ENCODE results near the gene PTK6.
A peak's percentile ranks its signal among the peaks of the same experiment; 100 is the strongest.

Gene PTK6

DNA sequence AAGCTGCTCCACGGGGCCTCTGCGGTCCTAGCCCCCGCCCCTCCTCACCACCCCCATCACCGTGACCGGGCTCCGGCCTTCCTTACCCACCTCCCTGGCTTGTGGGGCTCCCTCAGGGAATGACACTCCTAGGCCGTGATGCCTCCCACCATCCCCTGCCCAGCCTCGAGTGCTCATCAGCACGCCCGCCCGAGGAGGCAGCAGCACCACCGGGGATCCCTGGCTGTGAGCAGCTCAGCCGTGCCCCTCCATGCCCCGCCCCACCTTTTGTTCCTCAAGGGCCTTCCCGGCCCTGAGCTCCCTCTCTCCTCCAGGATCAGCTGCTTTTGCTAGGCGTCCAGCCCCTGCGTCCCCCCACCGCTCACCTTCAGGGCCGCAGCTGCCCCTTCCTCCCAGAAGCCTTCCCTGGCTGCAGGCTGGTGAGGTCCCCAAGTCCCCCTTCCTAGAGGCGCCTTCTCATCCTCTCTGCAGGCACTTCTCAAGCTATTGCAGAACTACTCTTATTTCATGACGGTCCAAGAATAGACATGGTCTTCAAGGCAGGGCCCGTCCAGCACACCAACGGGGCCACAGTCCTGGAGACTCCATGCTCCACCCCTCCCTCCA is 19.8 kb upstream of the PTK6 start:
- no peak for DNase-seq

DNA sequence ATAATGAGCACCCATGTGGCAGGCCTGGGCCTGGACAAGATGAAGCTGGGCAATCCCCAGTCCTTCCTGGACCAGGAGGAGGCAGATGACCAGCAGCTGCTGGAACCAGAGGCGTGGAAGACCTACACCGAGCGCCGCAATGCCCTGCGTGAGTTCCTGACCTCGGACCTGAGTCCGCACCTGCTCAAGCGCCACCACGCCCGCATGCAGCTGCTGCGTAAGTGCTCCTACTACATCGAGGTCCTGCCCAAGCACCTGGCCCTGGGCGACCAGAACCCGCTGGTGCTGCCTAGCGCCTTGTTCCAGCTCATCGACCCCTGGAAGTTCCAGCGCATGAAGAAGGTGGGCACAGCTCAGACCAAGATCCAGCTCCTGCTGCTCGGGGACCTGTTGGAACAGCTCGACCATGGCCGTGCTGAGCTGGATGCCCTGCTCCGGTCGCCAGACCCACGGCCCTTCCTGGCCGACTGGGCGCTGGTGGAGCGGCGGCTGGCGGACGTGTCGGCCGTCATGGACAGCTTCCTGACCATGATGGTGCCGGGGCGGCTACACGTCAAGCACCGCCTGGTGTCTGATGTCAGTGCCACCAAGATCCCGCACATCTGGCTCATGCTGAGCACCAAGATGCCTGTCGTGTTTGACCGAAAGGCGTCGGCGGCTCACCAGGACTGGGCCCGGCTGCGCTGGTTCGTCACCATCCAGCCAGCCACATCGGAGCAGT is 18.6 kb upstream of the PTK6 start:
- no peak for DNase-seq

DNA sequence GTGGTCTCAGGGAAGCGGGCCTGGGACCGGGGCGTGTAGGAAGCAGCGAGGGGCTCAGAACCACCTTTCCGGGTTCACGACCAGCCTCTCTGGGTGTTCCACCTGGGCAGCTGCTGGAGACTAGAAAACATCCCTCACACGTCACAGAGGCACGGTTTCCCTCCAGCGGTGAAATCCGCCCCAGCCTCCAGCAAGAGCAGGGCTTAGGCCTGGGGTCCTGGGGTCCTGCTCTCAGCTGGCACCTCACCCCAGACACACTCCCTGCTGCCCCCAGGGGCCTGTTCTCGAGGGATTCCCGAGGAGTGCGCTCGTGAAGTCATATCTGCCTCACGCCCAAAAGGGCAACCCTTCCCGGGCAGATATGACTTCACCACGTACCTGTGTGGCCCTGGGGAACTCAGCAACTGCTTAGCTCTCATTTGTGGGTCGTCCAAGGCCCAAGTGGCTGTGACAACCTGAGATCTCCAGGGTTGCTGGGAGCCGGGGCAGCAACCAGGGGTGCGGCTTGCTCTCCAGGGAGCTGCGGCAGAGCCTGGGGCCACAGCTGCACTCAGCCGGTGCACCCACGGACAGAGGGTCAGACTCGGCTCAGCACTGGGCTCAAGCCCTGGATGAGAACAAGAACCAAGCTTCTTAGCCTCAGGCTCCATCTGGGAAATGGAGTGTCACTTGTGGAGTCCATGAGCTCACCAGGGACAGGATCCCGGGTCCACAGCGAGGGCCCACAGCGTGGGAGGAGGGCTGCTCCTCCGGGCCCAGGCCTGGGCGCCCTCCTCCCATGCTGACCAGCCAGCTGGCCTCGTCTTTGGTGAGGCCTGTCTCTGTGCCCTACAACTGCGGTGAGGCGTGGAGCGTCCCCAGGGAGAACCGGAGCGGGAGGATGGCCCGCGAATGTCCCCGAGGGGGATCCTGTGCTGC is 17.4 kb upstream of the PTK6 start:
- no peak for DNase-seq

DNA sequence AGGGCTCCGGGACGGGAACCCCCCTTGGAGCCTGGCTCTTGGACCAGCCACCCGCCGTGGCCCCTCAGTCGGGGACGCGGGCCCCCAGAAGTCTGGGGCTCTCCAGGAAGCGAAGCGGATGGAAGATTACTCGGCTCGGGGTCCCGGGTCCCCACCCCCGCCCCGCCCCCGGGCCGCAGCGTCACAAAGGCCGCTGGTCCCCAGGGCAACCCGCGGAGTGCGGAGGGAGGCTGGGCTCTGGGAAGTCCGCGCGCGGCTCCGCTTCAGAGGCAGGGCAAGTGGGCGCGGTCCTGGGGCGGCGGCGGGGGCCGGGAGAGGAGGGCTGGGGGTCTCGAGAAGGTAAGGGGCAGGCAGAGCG is 16.7 kb upstream of the PTK6 start, which contains the start of gene FNDC11:
FNDC11 (plus strand) TSS at position 227 of the 358 bp plus-strand sequence. CDS start 1,505 bp downstream, outside the sequence.
- DNase-seq, result no peak

DNA sequence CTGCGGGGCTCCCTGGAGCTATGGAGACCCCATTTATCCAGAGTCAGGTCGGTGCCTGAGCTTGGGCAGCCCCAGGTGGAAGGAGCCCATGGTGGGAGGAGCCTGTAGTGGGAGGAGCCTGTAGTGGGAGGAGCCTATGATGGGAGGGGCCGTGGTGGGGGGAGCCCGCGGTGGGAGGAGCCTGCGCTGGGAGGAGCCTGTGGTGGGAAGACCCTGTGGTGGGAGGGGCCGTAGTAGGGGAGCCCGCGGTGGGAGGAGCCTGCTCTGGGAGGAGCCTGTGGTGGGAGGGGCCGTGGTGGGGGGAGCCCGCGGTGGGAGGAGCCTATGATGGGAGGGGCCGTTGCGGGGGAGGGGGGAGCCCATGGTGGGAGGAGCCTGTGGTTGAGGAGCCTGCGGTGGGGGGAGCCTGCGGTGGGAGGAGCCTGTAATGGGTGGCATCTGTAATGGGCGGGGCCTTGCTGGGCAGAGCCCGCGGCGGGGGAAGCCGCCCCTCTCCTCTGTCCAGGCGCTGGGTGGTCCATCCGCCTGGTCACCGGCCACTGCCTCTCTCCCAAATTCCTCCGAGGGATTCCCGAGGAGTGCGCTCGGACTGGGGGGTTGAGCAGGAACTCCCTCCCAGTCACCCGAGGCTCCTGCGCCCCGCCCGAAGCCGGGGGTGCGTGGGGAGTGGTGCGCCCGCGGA is 16.2 kb upstream of the PTK6 start:
- DNase-seq, result peak; percentile 15

DNA sequence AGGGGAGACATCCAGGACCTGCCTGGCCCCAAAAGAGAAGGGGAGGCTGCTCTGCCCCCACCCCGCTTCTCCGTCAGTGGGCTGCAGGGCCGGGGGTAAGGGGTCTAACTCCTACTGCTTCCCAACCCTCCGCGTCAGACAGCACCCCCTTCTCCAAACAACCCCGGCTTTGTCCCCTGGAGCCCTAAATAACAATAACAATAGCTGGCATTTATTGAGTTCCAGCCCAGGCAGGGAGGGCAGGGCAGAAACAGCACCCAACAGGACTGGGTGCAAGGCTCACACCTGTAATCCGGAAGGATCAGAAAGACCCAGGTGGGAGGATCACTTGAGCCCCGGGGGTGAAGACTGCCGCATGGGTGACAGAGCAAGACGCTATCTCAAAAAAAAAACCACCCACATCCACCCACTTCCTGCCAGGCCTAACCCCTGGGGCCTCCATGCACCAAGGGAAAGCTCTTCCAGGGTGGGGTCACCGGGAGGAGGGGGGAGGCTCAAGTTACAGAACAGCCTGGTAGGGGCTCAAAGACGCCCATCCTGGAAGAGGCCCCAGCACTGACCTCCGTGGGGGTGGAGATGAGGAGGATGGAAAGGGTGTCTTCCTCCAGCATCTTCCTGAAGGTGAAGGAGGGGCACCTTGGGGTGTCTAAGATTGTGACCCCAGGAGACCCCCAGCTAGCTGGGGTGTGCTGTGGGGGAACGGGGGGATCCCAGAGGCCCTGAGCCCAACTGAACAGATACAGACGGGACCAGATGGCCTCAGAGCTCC is 15.5 kb upstream of the PTK6 start:
- no peak for DNase-seq

DNA sequence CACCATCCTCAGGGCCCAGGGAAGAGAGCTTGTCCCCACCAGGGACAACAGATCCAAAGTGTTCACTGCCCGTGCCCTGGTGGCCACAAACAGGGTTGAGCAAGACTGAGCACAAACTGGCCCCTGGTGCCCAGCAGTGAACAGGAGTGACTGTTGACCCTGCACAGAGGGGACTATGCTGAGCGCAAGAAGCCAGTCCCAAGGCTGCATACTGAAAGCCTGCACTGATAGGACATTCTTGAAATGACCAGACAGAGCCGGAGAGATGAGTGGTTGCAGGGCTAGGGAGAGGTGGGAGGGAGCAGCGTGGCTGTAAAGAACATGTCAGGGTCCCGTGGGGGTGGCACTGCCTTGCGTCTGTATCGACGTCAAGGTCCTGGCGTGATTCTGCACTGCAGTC is 13.9 kb upstream of the PTK6 start:
- no peak for DNase-seq

DNA sequence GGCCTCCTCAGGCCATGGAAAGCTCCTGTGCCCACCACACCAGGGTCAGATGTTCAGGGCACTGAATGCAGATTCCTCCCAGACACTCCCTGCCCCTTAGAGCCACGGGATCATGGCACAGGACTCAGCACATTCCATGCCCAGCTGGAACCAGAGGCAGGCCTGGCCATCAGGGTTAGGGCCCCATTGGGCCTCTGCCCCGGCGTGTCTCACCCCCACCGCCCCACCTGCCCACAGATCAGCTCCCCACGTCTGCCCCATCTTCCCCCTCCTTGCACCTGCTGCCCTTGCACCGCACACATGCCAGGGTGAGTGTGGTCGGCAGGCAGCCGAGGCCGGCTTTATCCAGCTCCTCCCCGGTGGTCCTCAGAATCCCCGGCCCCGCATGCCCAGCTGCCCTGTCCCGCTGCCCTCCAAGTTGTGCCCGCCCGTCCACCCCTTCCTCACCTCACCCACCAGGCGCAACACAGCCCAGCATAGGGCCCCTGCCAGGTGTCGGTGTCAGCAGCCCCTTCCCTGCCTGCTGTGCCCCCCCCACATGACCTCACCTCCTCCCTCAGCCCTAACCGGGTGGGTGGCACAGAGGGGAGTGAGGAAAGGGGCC is 12.6 kb upstream of the PTK6 start:
- DNase-seq, result no peak

DNA sequence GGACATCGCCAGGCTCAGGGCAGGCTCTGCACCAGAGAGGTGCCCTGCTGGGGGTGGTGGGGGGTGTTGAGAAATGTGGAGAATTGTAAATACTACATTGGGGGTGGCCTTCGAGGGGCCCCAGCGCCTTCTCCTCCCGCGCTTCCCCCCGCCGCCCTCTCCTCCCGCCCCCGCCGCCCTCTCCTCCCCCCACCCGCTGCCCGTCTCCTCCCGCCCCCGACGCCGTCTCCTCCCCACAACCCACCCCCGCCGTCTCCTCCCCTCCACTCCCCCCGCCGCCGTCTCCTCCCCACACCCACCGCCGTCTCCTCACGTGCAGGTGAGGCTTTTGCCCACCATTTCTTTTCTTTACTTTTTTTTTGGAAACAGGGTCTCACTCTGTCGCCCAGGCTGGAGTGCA is 11.8 kb upstream of the PTK6 start:
- no peak for DNase-seq

DNA sequence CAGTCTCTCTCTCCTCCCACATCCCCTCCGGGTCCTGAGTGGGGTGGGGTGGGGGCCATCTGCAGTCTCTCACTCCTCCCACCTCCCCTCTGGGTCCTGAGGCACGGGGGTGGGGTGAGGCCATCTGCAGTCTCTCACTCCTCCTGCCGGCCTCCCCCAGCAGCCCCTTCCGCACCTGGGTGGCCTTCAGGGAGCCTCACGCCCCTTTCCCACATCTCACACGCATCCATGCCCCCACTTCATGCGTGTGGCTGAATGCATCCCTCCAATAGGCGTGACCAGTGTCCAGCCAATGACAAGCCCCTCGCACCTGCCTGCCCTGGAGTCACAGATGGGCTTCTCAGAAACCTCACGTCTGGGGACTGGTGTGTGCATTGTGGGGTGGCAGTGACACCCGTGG is 11.4 kb upstream of the PTK6 start:
- no peak for DNase-seq

DNA sequence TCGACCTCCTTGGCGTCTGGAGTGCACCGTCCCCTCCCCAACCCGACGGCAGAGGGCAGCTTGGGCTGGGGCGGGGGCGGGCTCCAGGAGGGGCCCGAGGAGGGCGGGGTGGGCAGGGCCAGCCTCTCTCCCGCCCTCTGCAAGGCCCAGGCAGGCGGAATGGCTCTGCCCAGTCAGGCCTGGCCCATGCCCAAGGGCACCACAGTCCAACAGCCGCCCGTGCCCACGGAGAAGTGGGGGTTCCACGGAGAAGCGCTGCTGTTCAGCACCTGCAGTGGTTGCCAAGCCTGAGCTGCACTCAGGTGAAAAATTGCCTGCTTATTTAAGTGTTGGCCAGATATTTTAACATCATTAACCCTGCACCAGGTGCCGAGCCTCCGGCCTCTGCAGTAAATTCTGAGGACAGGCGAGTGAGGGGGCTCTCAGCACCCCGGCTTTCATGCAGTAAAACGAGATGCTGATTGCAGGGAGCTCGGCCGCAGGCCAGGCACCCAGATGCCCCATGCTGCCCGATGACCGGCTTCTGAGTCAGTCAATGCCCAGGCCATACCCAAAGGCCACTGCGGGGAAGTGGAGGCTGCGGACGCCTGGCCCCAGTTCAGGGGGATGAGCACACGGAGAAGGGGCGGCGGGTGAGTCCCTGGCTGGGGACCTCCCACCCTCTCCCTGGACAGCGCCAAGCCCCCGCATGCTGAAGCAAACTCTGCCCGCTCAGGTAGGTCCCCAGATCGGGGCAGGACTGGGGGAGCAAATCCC is 10.7 kb upstream of the PTK6 start, which contains the start of gene SRMS:
SRMS (minus strand) TSS at position 25 of the 756 bp plus-strand sequence. CDS start 286 bp downstream, outside the sequence.
- DNase-seq, result no peak

DNA sequence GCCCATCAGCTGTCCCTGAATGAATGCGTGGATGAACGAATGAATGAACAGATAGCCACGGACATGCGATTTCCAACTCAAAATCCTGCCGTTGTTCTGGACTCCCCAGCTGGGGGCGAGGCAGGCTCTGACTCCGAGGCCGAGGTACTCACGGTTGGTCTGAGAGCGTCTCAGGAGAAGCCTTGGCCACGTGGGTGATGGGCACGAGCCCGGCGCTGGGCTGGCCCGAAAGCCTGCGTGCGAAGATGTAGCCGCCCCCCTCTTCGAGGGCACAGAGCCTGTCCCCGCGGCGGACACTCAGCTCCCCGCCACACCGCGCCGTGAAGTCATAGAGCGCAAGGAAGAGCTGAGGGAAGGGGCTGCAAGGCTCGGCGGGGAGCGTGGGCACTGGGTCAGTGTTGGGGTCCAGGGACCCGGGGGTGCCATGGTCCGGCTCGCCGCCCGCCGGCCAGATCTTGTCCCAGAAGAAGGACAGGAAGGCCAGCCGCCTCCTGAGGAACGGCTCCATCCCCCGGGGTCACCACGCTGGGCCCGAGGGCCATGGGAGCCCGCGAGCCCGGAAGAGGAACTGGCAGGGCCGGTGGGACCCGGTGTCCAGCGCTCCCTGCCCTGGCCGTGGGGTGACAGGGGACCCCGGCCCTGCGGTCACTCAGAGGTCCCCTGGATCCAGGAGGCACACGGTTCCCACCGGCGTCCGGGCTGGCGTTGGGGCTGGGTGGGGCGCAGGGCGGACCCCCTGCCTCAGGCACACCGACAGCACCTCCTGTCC is 10.0 kb upstream of the PTK6 start:
- no peak for DNase-seq

DNA sequence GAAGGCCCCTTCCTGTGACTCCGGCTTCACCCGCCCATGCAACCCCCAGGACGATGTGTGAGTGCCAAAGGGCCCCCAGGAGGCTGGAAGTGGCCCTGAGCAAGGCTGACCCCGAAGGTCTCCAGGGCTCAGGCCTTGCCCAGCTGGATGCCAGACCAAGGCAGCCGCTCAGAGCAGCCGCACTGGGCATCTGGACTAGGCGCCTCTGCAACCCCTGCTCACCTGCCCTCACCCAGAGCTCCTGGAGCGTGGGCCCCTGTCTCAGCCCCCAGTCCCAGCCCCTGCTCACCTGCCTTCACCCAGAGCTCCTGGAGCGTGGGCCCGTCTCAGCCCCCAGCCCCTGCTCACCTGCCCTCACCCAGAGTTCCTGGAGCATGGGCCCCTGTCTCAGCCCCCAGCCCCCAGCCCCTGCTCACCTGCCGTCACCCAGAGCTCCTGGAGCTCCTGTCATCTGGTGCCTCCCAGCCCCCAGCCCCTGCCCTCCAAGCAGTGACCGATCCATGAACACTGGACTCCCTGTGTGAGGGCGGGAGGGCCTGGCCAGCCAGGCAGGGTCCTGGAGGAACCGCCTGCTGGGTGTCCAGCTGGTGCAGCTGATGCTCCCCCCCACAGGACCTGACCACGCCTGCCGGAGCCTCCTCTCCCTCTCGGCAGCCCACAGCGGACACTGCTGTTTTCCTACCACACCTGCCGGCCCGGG is 9.2 kb upstream of the PTK6 start:
- no peak for DNase-seq

DNA sequence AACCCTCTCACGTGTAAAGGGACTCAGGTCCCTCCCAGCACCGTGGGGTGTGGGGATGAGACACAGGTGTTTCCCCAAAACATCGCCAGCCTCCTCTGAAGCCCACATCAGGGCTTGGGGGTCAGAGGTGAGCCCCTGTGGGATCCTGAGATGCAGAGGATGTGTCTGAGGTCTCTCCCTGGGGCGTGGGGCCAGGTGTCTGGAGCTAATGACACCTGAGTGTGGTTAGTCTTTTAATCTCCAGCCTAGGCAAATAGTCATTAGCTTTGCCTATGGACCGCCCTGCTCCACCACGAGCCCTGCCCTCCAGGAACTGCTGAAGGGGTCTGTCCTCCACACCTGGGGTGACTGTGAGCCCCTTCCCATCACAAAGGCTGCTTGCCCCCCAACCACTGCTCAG is 8.6 kb upstream of the PTK6 start:
- no peak for DNase-seq

DNA sequence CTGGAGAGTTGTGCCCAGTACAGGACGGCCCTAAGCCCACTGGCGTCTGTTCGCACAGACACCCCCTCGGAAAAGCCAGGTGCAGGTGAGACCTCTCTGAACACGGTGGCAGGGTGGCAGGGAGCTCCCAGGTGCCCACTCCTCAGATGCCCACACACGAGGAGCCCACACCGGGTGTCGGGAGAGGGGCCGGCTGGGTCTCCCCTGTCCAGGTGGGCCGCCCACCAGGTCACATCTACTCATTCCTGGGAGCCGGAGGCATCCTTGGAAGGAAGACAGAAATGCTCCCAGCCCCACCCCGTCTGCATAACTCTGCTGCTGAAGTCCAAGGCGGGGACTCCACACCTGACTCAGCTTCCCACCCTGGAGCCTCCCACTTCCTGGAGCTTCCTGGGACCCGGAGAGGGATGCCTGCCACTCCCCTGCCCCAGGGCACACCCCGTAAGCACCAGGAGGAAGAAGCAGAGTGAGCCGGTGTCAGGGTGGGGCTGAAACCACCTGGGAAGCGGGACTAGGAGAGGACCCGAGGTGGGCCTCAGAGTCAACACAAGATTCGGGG is 7.9 kb upstream of the PTK6 start:
- DNase-seq, result no peak

DNA sequence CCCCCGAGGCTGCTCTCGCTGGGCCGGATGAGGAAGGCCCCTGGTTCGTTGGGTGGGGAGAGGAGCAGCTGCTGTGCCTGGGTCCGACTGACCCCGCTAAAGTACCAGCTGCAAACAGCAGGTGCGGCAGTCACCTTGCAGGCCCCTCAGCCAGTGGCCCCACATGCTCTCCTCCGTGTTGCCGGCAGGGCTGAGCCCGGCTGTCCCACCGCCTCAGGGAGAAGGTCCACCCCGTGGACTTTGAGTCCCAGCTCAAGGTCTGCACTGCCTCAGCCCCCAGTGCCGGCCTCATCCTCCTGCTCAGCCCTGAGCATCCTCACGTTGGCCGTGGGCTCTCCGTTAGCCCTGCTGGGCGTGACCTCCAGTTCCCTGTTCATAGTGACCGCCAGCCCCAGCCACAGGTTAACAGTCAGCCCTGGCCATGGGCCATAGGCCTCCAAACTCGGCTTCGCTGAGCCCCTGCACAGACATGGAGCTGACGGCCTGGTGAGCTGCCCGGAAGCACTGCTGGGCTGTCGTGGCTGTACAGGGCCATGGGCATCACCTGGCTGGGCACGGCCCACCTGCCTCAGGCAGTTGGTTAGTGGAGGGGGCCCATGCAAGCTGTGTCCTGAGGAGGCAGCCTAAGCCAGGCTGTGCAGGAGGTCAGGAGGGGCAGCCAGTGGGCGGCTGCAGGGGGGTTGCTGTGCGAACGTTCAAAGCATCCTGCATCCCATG is 7.2 kb upstream of the PTK6 start:
- no peak for DNase-seq

DNA sequence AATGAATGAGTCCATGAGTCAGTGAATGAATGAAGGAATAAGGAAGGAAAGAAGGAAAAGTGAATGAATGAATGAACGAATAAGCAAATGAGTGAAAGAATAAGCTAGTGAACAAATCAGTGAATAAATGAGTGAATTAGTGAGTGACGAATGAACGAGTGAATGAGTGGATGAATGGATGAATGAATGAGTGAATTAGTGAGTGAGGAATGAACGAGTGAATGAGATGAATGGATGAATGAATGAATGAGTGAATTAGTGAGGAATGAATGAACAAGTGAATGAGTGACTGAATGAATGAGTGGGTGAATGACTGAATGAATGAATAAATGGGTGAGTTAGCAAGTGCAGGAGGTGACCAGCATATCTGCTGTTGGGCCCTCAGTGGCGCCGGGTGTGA is 6.6 kb upstream of the PTK6 start:
- DNase-seq, result no peak

DNA sequence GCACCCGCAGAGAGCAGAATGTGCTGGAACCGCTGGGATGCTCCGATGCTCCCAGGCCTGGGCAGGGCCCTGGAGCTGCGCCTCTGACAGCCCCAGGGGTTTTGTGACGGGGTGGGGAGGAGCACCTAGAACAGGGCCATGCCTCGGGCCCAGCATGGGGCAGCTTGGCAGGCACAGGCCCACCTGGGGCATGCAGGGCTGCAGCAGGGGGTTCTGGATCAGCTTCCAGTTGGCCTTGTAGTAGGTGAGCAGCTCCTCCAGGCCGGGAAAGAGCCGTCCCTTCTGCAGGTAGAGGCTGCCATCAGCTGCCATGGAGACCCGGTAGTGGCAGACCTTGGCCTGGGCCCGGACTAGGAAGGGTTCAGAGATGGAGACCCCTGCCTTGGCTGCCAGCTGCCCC is 6.0 kb upstream of the PTK6 start:
- DNase-seq, result no peak

DNA sequence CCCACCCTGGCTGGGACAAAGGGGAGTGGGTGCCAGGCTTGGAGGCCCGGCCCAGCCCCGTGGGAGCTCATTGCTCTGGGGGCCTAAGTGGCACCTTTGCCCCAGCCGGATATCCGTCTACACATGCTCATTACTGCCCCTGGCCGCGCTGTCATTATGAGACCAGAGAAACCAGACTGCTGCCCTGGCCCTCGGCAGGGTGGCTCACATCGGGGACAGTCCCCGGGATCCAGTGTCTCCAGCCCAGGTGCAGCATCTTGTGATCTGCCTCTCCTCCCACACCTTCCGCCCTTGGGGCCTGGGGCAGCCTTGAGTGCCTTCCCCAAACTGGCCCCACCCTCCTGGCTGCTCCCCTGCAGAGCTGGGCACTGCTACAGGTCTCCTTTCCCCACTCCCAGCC is 5.5 kb upstream of the PTK6 start:
- DNase-seq, result no peak

All from NCI-H2029 treated with DMSO at 0.1 percent for 48 hours (cell line).